Measurements from ENCODE around the gene TXLNB.

- TF ChIP-seq CTCF (IDR thresholded peaks at IDR 0.05 in 8 of 11, conservative IDR thresholded peaks at IDR 0.05 in 3 of 11), result peak in 4 of 11 experiments; percentile 15 to 38 (median 18)
- peak; percentile 50 to 85 (median 84) for TF ChIP-seq POLR2AphosphoS5 (IDR thresholded peaks at IDR 0.05)
Measured at GRCh38 chr6:139291813-139292619, at the start of gene TXLNB.

Data from spleen (tissue), 7 donors.